Panc1 (cell line): ENCODE measurements around the gene PEDS1. TPM values are rescaled to one million over a fixed set of nuclear protein-coding genes. Genes with fewer than 3 reads are reported as not detected.

Experiments used
- ATAC-seq: fragments of 200-7000 bp; cut with Tn5 transposase; 2 replicates; pipeline ENCODE4 v1.9.1; 2020; ENCODE audit warnings: mild to moderate bottlenecking, moderate library complexity
- BruUV-seq: library from RNA; stranded (reverse); fragments of 400-500 nt; replicated peaks from 2 replicates; lab custom pipeline; 2021; lab: Mats Ljungman, UMichigan
- CTCF ChIA-PET: fragments of 300-600 bp; sonication (Branson Sonifier 250); formaldehyde crosslinking; loops from one replicate; lab custom pipeline; 2022; ENCODE audit warnings: antibody characterized with exemption; lab: Charles Lee
- POLR2A ChIA-PET: fragments of 300-600 bp; sonication (Branson Sonifier 250); formaldehyde crosslinking; loops from one replicate; lab custom pipeline; 2022; ENCODE audit warnings: antibody characterized with exemption; lab: Charles Lee
- DNase-seq: peaks from one replicate; pipeline ENCODE4 v3.0.0-alpha.2; 2010; ENCODE audit warnings: low read depth, low spot score
- H3K27ac ChIP-seq: 2 replicates; pipeline ENCODE4 v1.5.1; 2011; ENCODE audit warnings: mild to moderate bottlenecking, low read length, inconsistent platforms
- H3K27me3 ChIP-seq: fragments of 200-500 bp; sonication (Bioruptor generic); 2 replicates; pipeline ENCODE4 v1.6.0; 2014; ENCODE audit warnings: low read length, inconsistent platforms; ENCODE audit not compliant: control insufficient read depth, insufficient read depth
- H3K36me3 ChIP-seq: fragments of 200-500 bp; sonication (Bioruptor generic); 2 replicates; pipeline ENCODE4 v1.5.1; 2014; ENCODE audit warnings: inconsistent platforms, mild to moderate bottlenecking, low read length, moderate library complexity; ENCODE audit not compliant: control insufficient read depth, insufficient read depth
- H3K4me1 ChIP-seq: 2 replicates; pipeline ENCODE4 v1.5.1; 2011; ENCODE audit warnings: inconsistent platforms, mild to moderate bottlenecking, low read length, moderate library complexity; ENCODE audit not compliant: control insufficient read depth, insufficient read depth
- H3K4me3 ChIP-seq, 2 experiments: 2 replicates each; pipeline ENCODE4 v1.5.1; 2011 to 2012; ENCODE audit warnings: low read depth in 2 of 2, low read length in 2 of 2, mild to moderate bottlenecking in 2 of 2, inconsistent platforms in 1 of 2, moderate library complexity in 1 of 2
- H3K9me3 ChIP-seq: fragments of 200-500 bp; sonication (Bioruptor generic); 2 replicates; pipeline ENCODE4 v1.5.1; 2014; ENCODE audit warnings: low read depth, mild to moderate bottlenecking, inconsistent platforms, low read length, moderate library complexity; ENCODE audit not compliant: control insufficient read depth, insufficient read depth
- POLR2AphosphoS5 ChIP-seq: IDR thresholded peaks from 2 replicates; pipeline ENCODE4 v1.6.1; 2012; ENCODE audit warnings: mild to moderate bottlenecking, low read depth, low read length, moderate library complexity
- SIN3A ChIP-seq: IDR thresholded peaks from 2 replicates; pipeline ENCODE4 v1.6.1; 2012; ENCODE audit warnings: low read depth, mild to moderate bottlenecking, low read length, moderate library complexity, borderline replicate concordance; ENCODE audit not compliant: insufficient read depth
- TCF7L2 ChIP-seq: IDR thresholded peaks from 2 replicates; pipeline ENCODE4 v1.6.1; 2011; ENCODE audit warnings: mild to moderate bottlenecking, low read depth, low read length, inconsistent platforms
- in situ Hi-C: cut with HindIII; loops from 2 replicates; pipeline ENCODE4 v1.10.0; 2016; ENCODE audit warnings: low sequenced_read_pairs, low pct_unique_long_range_greater_than_20kb
- intact Hi-C: fragments of 100-400 bp; cut with micrococcal nuclease; formaldehyde crosslinking; loops from one replicate; pipeline ENCODE4 v1.10.0; 2022; ENCODE audit not compliant: unreplicated experiment
- total RNA-seq: library from RNA; stranded (reverse); gene quantifications from one replicate; pipeline ENCODE4 v1.2.1, GENCODE V29; 2021; ENCODE audit not compliant: unreplicated experiment
- TF ChIP-seq, protein P1 (sequence below): fragments of 450-650 bp; IDR thresholded peaks from 2 replicates; pipeline ENCODE4 v1.5.1; 2017; ENCODE audit warnings: mild to moderate bottlenecking
- TF ChIP-seq, protein P2 (sequence below), 2 experiments: IDR thresholded peaks; 2 replicates each; pipeline ENCODE4 v1.6.1; 2011 to 2012; ENCODE audit warnings: low read depth in 2 of 2, control low read depth in 1 of 2, low read length in 1 of 2, mild to moderate bottlenecking in 1 of 2, moderate library complexity in 1 of 2; ENCODE audit not compliant: insufficient read depth in 1 of 2

PEDS1 gene
- total RNA-seq, 1 experiment from 2014 or later = 88.9 TPM

DNA sequence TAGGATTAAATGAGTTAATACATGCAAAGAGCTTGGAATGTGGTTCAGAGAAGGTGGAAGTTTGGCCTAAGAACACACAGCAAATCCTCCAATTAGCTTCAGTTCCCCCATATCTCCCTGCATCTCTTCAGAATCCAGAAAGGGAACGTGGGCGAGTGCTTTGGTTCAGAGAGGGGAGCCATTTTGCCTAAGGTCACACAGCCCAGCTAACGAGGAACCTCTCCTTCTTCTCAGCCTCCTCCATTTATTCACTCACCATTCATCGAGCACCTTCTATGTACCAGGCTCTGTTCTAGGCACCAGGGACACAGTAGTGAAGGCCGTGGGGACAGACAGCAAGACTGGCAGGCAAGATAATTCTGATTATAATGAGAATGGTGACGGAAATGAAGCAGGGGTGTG is 34.8 kb upstream of the PEDS1 start:
- in situ Hi-C loops = no loop called here
- Histone ChIP-seq H3K27me3 (no peaks in the 10 kb centered on the region), H3K27ac (no peak overlapping the region; the same call in 1 of the 2 replicates), H3K4me1 (peaks cover 20% of the 10 kb centered on the region), H3K9me3 (no peaks in the 10 kb centered on the region), H3K36me3 (peaks cover 2% of the 10 kb centered on the region; the same call in 1 of the 2 replicates), H3K4me3 (no peak overlapping the region)
- TF ChIP-seq, protein P1, sequence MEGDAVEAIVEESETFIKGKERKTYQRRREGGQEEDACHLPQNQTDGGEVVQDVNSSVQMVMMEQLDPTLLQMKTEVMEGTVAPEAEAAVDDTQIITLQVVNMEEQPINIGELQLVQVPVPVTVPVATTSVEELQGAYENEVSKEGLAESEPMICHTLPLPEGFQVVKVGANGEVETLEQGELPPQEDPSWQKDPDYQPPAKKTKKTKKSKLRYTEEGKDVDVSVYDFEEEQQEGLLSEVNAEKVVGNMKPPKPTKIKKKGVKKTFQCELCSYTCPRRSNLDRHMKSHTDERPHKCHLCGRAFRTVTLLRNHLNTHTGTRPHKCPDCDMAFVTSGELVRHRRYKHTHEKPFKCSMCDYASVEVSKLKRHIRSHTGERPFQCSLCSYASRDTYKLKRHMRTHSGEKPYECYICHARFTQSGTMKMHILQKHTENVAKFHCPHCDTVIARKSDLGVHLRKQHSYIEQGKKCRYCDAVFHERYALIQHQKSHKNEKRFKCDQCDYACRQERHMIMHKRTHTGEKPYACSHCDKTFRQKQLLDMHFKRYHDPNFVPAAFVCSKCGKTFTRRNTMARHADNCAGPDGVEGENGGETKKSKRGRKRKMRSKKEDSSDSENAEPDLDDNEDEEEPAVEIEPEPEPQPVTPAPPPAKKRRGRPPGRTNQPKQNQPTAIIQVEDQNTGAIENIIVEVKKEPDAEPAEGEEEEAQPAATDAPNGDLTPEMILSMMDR = no peak
- TF ChIP-seq TCF7L2 (no peak), POLR2AphosphoS5 (no peak), SIN3A (no peak)
- TF ChIP-seq, protein P2, sequence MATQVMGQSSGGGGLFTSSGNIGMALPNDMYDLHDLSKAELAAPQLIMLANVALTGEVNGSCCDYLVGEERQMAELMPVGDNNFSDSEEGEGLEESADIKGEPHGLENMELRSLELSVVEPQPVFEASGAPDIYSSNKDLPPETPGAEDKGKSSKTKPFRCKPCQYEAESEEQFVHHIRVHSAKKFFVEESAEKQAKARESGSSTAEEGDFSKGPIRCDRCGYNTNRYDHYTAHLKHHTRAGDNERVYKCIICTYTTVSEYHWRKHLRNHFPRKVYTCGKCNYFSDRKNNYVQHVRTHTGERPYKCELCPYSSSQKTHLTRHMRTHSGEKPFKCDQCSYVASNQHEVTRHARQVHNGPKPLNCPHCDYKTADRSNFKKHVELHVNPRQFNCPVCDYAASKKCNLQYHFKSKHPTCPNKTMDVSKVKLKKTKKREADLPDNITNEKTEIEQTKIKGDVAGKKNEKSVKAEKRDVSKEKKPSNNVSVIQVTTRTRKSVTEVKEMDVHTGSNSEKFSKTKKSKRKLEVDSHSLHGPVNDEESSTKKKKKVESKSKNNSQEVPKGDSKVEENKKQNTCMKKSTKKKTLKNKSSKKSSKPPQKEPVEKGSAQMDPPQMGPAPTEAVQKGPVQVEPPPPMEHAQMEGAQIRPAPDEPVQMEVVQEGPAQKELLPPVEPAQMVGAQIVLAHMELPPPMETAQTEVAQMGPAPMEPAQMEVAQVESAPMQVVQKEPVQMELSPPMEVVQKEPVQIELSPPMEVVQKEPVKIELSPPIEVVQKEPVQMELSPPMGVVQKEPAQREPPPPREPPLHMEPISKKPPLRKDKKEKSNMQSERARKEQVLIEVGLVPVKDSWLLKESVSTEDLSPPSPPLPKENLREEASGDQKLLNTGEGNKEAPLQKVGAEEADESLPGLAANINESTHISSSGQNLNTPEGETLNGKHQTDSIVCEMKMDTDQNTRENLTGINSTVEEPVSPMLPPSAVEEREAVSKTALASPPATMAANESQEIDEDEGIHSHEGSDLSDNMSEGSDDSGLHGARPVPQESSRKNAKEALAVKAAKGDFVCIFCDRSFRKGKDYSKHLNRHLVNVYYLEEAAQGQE (IDR thresholded peaks at IDR 0.05; ENCODE audit: insufficient read depth in 1 of 2, low read depth in 2 of 2, low read length in 1 of 2) = no peak
- intact Hi-C loops = loop anchor here (5.0 kb wide), 2 partner anchors 194 to 394 kb away; no protein-coding TSS in a partner anchor
- ChIA-PET POLR2A (no interaction called here), CTCF (interaction anchor here (0.8 to 2.2 kb wide), 2 partner anchors 50 to 274 kb away, joined by 3 to 9 read pairs; no protein-coding TSS in a partner anchor)
- BruUV-seq = no TSS peak
- ATAC-seq (no peak), DNase-seq (no peak)

DNA sequence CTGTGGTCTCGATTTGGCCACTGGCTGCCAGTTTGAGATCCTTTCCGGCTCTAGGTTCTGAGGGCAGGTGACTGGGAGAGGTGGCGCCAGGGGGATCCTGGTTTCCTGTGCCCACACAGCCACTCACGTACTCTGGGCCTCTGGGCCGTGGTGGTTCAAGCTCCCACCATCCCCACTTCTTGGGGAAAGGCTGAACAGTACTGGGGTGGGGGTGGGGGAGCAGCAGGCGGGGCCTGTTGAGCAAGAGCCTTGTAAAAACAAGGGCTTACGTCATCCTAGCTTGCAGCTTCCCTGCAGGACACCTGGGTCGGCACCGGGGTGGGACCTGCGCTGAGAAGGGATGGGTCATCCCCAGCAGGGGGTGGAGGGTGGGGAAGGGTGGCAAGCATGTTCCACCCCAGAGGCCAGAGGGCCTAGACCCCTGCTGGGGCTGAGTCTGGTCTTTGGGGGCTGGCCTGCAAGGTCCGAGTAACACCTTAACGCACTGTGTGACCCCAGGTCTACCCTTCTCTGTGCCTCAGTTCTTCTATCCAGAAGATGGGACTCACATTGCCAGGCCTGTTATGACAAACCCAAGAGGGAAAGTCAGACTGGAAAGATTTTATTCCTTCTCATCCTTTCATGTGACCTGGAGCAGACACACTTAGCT is 34.0 kb upstream of the PEDS1 start:
- H3K27ac ChIP-seq = peak overlapping the region; percentile 29; the same call in 1 of the 2 replicates
- POLR2A ChIA-PET = interaction anchor here (0.7 kb wide), 1 partner anchor 423 kb away, joined by 3 read pairs; no protein-coding TSS in a partner anchor
- no peak for ATAC-seq
- TF ChIP-seq, protein P1 = no peak
- no peak for TF ChIP-seq TCF7L2
- TF ChIP-seq, protein P2 (IDR thresholded peaks at IDR 0.05; ENCODE audit: insufficient read depth in 1 of 2, low read depth in 2 of 2, low read length in 1 of 2) = no peak
- no peak for TF ChIP-seq POLR2AphosphoS5
- no peak for TF ChIP-seq SIN3A
- in situ Hi-C loops = no loop called here
- BruUV-seq = no TSS peak
- no peak for DNase-seq
- CTCF ChIA-PET = interaction anchor here (0.6 to 2.2 kb wide), 4 partner anchors 129 to 388 kb away, joined by 3 to 9 read pairs (median 4); no protein-coding TSS in a partner anchor
- H3K27me3 ChIP-seq = no peaks in the 10 kb centered on the region
- H3K4me3 ChIP-seq = no peak overlapping the region
- H3K4me1 ChIP-seq = peaks cover 20% of the 10 kb centered on the region
- no peaks in the 10 kb centered on the region for H3K9me3 ChIP-seq
- peaks cover 1% of the 10 kb centered on the region; the same call in 1 of the 2 replicates for H3K36me3 ChIP-seq
- intact Hi-C loops = loop anchor here (5.0 kb wide), 2 partner anchors 195 to 395 kb away; no protein-coding TSS in a partner anchor
